Measurements from ENCODE around the gene FBXW7.

- TF ChIP-seq CTCF (IDR thresholded peaks at IDR 0.05 in 2 of 3, conservative IDR thresholded peaks at IDR 0.05 in 1 of 3; ENCODE audit: borderline replicate concordance in 1 of 3, insufficient read depth in 1 of 3, low read depth in 2 of 3, low read length in 2 of 3) = no peak
- no peak for TF ChIP-seq POLR2A (IDR thresholded peaks at IDR 0.05; ENCODE audit: borderline replicate concordance, extremely low read depth, insufficient read depth, insufficient read length)
- no peak for TF ChIP-seq CEBPB (IDR thresholded peaks at IDR 0.05; ENCODE audit: low read depth)
- TF ChIP-seq, protein P1, sequence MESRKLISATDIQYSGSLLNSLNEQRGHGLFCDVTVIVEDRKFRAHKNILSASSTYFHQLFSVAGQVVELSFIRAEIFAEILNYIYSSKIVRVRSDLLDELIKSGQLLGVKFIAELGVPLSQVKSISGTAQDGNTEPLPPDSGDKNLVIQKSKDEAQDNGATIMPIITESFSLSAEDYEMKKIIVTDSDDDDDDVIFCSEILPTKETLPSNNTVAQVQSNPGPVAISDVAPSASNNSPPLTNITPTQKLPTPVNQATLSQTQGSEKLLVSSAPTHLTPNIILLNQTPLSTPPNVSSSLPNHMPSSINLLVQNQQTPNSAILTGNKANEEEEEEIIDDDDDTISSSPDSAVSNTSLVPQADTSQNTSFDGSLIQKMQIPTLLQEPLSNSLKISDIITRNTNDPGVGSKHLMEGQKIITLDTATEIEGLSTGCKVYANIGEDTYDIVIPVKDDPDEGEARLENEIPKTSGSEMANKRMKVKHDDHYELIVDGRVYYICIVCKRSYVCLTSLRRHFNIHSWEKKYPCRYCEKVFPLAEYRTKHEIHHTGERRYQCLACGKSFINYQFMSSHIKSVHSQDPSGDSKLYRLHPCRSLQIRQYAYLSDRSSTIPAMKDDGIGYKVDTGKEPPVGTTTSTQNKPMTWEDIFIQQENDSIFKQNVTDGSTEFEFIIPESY (IDR thresholded peaks at IDR 0.05; ENCODE audit: extremely low read depth, insufficient replicate concordance, low read length) = no peak
- TF ChIP-seq SIN3A (IDR thresholded peaks at IDR 0.05; ENCODE audit: low read depth) = no peak
- TF ChIP-seq, protein P2, sequence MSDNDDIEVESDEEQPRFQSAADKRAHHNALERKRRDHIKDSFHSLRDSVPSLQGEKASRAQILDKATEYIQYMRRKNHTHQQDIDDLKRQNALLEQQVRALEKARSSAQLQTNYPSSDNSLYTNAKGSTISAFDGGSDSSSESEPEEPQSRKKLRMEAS (IDR thresholded peaks at IDR 0.05) = no peak
- no peak for TF ChIP-seq EZH2 (IDR thresholded peaks at IDR 0.05)
- no peak for TF ChIP-seq EGR1 (IDR thresholded peaks at IDR 0.05; ENCODE audit: low read depth)
- TF ChIP-seq ZNF274 (IDR thresholded peaks at IDR 0.05; ENCODE audit: low read depth, low read length) = no peak
- no peak for TF ChIP-seq FOSL1 (IDR thresholded peaks at IDR 0.05; ENCODE audit: low read depth)
- TF ChIP-seq POLR2AphosphoS5 (IDR thresholded peaks at IDR 0.05; ENCODE audit: low read depth, low read length) = no peak
- TF ChIP-seq TCF7L2 (IDR thresholded peaks at IDR 0.05; ENCODE audit: borderline replicate concordance, extremely low read depth, insufficient read depth, insufficient read length) = no peak
- no peak for TF ChIP-seq EZH2phosphoT487 (IDR thresholded peaks at IDR 0.05; ENCODE audit: borderline replicate concordance)
Observed at GRCh38 chr4:152299553-152299952, 236.3 kb downstream of the FBXW7 start.

All from HCT116 (cell line).